Measurements from ENCODE around the gene LIN9.
A peak's percentile ranks its signal among the peaks of the same experiment; 100 is the strongest.
"Not testable (repeated sequence)": the region's sequence is repeated elsewhere in the genome, so short reads cannot be mapped to it uniquely, and the experiment has no call there.

The LIN9 gene

DNA sequence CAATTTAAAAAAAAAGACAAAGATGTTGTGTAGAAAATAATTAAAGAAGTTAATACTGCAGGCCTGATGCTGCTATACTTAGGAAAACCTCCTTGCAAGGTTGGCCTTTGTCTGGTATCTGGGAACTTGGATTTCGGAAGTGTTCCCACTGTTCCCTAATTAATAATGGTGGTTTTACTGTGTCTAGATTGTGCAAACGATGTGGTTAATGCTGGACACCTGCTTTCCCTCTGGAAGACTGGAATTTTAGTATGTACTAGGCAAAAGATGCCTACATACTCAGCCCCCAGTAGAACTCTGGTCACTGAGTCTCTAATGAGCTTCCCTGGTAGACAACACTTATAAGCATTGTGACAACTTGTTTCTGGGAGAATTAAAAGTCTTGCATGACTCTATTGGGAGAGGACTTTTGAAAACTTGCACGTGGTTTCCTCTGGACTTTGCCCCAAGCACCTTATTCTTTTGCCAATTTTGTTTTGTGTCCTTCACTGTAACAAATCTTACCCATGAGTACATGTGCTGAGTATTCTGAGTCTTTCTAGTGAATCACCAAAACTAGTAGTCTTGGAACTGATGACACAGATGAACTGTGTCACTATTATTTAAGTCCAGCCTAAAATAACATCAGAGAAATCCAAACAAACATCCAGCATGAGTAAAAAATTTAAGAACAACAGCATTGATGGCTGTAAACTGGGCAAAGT is 40.4 kb downstream of the LIN9 start:
- no peak for DNase-seq

DNA sequence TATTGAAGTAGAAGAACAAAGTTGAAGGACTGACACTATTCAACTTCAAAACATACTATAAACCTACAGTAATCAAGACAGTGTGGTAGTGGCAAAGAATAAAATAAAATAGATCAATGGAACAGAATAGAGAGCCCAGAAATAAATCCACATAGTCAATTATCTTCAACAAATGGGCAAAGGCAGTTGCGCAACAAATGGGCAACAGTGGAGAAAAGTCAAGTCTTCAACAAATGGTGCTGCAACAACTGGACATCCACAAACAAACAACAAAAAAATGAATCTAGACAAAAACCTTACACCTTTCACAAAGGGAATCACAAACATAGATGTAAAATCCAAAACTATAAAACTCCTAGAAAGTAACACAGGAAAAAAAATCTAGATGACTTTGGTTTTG is 47.1 kb downstream of the LIN9 start:
- no peak for DNase-seq

DNA sequence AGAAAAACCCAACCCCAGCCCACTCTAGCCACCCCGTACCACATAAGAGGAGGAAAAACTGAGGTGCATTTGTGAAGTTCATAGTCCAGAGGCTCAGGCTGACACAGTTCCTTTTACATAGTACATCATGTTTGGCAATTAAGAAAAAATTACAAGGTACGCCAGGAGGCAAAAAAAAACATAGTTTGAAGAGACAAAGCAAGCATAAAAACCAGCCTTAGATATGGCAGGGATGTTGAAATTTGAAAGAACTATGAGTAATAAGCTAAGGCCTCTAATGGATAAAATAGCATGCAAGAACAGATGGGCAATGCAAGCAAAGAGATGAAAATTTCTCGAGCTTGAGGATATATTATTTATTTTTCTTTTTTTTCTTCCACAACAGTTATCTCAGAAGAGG is 53.6 kb downstream of the LIN9 start:
- DNase-seq, result no peak

DNA sequence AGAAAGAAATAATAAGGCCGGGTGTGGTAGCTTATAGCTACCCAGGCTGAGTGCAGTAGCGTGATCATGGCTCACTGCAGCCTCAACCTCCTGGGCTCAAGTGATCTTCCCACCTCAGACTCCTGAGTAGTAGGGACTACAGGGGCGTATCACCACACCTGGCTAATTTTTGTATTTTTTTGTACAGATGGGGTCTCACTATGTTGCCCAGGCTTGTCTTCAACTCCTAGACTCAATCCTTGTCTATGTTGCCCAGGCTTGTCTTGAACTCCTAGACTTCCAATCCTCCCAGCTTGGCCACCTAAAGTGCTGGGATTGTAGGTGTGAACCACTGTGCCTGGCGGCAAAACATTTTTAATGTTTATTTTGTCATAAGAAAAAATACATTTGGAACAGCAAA is 55.0 kb downstream of the LIN9 start:
- no peak for DNase-seq

DNA sequence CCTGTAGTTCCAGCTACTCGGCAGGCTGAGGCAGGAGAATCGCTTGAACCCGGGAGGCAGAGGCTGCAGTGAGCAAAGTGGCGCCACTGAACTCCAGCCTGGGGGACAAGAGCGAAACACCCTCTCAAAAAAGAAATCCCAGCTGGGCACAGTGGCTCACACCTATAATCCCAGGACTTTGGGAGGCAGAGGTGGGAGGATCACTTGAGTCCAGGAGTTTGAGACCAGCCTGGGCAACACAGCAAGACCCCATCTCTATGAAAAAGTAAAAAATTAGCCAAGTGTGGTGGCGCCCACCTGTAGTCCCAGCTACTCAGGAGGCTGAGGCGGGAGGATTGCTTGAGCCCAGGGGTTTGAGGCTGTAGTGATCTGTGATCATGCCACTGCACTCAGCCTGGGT is 56.1 kb downstream of the LIN9 start:
- DNase-seq, result not testable (repeated sequence)

DNA sequence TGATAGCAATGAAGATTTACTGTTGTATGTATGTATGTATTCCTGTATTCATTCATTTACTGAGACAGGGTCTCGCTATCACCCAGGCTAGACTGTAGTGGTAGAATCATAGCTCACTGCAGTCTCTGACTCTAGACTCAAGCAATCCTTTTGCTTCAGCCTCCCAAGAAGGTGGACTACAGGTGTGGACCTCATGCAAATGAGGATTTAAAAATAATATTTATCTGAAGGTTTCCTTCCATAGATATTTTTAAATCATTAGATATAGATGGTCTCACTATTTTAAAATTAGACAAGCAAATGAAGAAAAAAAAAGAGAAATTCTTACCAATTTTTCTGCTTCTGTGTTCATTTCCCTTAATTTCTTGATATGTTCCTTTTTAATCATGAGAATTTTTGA is 58.5 kb downstream of the LIN9 start:
- no peak for DNase-seq

DNA sequence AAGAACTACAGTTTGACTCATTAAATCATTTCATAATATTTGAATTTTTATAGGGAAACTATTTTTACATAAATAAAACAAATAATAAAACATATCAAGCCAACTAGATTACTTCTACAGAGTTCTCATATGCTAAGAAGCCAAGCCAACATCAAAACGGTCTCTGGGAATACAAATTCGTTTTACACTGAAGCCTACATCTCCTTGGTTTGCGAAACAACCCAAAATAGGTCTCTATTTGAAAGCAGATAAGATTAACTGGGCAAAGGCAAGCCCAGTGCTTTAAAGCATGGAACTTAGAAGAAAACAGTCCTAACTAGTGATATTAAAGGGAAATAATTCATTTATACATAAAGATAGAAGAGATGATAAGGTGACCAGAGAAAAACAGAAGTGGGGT is 60.2 kb downstream of the LIN9 start:
- DNase-seq, result no peak

DNA sequence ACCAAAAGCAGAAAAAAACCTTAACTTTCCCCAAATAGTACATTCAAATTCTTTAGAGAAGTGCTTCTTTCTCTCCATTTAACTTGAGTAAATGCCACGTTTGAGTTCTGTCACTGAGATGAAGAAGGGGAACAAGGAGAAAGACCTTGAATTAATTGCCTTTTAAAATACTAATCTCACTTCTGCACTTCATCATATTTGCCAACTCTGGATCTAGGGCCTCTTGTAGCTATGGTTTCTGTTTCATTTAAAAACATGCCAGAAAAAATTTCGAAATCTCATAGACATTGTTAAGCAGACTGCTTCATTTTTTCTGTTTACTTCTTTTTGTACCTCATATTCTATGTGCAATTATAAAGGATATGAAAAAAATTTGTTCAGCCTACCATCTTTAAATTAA is 60.9 kb downstream of the LIN9 start:
- no peak for DNase-seq

DNA sequence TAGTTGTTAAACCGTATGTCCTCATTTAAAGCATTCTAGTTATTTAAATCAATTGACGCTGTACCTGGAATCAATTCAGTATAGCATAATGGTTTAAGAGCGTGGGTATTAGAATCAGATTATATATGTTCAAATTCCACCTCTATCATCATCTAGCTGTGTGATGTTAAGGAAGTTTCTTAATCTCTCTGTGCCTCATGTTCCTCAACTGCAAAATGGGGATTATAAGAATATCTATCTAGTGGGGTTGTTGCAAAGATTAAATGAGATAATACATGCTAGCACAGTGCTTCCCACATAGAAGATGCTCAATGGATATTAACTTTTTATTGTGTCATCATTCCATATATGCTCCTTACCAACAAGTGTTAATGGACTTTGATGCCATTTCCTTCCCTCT is 69.5 kb downstream of the LIN9 start:
- DNase-seq, result no peak

DNA sequence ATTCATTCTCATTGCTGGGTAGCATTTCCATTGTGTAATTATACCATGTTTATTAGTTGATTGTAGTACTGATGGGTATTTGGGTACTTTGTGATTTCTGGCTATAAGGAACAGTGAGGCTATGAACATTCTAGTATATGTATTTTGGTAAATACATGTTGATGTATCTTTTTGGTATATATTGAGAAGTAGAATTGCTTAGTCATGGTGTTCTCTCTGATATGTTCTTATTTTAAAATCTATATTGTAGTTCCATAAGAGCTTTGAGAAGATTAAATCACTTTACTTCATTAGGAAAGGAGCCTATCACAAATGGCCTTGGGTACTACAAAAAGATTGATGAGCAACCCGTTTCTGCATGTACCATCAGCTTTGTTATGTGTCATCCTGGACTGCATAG is 72.1 kb downstream of the LIN9 start:
- no peak for DNase-seq

DNA sequence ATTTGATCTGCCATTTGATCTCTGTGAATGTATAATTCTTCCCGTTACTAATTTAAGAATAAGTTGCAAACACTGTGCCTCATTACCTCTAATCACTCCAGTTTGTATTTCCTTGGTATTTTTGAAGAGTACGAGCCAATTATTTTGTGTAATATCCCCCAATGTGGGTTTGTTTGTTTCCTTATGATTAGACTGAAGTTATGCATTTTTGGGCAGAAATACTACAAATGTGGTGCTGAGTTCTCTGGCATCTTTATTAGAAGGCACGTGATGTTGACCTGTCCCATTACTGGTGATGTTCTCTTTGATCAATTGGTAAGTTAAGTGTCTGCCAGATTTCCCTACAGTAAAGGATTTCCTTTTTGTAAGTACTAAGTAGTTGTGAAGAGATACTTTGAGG is 75.2 kb downstream of the LIN9 start:
- no peak for DNase-seq

DNA sequence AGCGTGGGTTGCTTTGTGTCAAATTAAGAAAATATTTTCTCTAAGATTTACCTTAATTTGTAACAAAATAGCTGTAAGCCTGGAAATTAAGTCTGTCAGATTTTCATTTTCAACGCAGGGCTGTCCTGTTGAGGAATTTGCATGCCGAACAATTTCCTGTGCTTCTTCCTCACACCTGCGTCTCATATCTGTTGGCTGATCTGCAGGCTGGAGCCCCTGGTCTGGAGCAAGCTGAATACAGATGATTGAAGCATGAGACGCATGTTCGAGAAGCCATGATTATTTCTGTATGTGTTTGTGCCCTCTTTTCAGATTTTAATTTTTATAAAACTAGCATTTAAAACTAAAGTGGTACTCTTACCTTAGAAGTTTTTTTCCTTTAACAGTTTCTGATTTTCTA is 75.7 kb downstream of the LIN9 start:
- DNase-seq, result no peak

DNA sequence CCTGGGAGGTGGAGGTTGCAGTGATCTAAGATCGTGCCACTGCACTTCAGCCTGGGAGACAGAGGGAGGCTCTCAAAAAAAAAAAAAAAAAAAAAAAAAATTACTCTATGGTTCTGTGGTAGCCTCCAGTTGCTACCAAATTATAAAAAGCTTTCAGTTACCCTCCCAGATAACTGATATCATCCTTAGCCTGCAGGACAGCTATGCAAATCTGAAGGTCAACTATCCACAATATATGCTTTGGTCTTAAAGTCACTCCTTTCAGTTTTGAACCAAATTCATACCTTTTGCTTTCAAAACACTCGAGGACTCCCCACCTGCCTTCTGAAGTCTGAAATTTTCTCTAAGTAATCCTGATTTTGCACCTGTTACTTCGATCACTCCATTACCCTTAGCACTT is 82.4 kb downstream of the LIN9 start:
- no peak for DNase-seq

DNA sequence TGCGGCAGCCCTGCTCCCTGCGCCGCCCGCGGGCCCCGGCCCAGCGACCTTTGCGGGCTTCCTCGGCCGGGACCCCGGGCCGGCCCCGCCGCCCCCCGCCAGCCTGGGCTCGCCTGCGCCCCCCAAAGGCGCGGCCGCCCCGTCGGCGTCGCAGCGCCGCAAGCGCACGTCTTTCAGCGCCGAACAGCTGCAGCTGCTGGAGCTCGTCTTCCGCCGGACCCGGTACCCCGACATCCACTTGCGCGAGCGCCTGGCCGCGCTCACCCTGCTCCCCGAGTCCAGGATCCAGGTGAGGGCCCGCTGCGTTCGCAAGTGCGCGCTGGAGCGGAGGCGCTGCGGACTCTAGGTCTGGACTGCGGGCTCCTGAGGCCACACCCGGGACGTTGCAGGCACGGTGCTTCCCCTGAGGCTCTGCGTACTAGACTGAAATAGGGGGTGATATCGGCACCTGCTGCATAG is 85.1 kb downstream of the LIN9 start:
- no peak for DNase-seq

DNA sequence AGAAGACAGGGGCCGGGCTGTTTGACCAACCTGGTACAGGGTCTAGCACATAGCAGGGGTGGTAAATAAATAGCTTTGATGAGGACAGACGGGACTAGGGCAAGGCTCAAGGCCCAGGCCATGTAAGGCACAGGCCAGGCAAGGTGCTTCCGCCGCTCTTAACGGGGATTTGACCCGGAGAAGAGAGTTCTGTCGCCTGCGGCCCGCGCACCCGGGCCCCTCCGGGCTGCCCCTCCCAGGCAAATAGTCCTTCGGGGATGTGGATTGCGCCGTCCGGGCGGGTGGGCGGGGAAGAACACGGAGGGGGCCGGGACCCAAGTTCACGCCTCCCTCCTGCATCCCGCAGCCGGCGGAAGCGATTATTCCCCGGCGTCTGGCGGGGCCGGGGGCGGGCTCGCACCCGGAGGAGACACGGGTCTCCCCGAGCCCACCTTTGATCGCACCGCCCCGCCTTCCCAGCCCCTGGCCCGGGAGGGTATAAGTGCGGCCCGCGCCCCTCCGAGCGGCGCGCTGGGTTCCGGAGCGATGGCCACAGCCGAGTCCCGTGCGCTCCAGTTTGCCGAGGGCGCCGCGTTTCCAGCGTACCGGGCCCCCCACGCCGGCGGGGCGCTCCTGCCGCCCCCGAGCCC is 85.7 kb downstream of the LIN9 start, which contains the start of gene MIXL1:
TSS of gene MIXL1 (plus strand) at position 508 of the 629 bp plus-strand sequence. CDS start at position 526, 18 bp downstream.
- DNase-seq, result no peak

DNA sequence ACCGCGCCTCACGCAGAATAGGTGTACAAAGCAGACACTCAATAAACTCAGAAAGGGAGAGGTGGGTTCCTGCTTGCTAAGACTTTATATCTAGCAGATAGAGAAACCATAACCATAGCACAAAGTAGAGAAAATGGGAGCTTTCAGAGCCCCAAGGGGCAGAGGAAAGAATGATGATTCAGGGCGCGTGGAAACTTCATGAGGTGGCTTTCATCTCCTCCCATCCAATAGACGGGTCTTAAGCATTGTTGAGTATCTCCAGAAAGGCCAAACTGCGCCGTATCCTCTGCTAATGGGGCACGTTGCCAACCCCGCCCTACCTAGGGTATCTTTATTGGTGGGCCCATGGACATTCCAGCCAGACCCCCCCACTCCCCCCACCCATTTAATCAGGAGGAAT is 86.3 kb downstream of the LIN9 start:
- peak in 1 of 2 experiments; percentile 4 for DNase-seq

DNA sequence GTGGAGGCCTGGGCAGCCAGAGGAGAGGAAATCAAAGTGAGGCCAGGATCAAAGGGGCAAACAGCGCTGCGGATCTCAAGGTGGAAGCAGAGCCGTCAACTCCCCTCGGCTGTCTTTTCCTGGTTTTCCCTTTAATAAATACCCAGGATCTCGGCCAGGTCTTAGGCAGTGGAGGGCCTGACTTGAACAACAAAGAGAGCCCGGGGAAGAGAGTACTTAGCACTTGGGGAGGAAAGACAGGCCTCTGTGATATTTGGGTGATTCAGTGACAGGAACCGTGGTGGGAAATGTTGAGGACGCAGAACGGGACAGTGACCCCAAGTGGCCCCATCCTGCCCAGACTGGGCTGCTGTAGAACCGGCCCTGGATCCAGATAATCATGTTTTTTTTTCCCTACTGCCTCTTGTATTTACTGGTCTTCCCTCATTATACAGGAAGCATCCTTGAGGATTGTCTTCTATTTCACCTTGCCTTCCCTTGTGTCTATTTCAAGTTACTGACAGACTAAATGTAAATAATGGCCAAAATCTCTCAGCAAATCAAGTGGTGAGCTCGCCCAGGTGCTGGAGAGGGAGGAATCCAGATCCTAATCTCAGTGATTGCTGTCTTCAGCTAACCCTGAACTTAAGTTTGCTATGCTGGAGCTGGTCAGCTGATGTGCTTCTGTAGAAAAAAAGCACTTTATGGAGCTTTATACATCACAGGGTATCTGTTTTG is 88.3 kb downstream of the LIN9 start:
- DNase-seq, result no peak

DNA sequence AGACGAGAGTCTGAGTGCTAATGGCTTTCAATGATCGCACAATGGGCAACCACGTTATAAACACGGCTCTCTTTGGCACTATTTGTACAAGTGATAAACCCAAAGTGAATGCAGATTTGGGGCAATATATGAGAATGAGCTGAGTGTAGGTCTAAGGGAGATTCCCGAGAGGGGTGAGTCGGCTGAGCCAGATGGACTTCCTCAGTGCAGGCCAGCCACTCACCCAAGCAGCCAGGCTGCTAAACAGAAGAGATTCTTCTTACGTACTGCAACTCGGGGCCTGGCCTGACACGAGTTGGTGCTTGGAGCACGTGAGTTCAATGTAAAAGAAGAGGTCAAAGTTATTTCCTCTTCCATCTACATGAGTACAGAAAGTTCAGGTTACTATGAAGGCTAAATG is 91.7 kb downstream of the LIN9 start:
- DNase-seq, result no peak

DNA sequence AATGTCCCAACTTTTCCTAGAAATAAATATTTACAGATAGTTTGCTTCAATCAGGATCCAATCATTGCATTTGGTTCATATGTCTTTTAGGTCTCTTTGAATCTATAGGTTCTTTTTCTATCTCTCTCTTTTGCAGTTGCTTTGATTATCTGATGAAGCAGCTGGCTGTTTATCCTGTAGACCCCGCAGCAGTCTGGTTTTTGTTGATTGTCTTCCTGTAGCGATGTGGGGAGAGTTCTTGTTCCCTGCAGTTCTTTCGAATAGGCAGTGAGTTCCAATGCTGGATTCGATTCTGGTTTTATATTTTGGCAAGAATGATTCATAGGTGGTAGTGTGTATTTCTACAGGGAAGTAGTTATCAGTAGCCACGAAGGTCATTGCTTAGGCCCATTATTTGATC is 92.9 kb downstream of the LIN9 start:
- no peak for DNase-seq

DNA sequence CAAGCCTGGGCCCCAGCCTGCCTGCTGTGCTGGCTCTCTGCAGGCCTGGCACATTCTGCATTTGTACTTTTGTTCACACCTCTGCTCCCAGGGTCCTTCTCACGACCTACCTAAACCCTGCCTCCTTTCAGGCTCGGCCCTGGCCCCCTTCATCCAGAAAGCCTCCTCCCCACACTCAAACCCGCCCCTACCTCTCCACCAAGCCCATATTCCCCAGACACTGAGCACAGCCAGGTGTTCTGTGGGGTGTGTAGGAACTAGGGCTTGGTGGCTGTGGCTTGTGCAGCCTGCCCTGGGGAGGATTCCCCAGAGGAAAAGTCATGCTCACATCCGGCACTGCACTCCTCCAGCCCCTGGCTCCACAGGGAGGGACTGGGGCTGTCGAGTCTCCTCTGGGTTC is 93.7 kb downstream of the LIN9 start:
- DNase-seq, result no peak

DNA sequence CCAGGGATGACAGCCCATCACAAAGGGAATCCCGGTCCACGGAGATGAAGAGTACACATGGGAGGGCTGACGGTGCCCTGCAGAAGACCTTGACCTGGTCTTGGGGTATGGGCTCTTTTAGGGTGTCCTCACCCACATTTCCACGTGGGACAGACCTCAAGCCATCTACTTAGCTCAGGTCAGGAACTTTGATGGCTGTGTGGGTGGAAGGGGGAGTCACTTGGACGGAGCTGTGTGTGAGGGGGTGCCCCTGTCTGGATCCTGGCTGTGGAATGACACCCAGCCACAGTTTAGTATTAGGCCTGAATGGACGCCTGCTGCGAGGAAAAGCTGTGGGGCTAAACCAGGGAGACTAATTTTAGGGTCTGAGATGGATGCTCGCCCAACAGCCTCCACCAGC is 96.4 kb downstream of the LIN9 start:
- DNase-seq, result no peak

DNA sequence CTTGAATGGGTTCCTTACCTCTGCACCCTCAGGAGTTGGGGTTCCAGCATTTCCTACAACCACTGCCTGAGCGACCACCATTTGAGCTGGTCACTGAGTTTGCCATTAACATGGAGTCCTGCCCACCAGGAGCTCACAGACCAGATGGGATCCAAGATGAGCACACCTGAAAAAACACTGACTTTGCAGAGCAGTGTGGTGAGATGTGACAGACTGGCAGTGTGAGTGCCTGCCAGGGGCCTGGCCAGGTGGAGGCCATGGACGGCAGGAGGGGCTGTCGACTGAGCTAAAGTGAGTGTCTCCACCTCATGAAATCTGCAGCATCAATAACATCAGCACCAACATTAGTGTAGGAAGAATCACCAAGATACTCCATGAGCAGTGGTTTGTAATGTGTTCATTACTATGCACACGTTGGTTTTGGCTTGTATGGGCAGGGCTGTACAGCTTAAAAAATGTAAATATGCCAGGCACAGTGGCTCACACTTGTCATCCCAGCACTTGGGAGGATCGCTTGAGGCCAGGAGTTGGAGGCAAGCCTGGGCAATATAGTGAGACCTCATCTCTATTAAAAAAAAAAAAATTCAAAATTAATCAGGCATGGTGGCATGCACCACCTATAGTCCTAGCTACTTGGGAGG is 97.7 kb downstream of the LIN9 start:
- DNase-seq, result no peak

DNA sequence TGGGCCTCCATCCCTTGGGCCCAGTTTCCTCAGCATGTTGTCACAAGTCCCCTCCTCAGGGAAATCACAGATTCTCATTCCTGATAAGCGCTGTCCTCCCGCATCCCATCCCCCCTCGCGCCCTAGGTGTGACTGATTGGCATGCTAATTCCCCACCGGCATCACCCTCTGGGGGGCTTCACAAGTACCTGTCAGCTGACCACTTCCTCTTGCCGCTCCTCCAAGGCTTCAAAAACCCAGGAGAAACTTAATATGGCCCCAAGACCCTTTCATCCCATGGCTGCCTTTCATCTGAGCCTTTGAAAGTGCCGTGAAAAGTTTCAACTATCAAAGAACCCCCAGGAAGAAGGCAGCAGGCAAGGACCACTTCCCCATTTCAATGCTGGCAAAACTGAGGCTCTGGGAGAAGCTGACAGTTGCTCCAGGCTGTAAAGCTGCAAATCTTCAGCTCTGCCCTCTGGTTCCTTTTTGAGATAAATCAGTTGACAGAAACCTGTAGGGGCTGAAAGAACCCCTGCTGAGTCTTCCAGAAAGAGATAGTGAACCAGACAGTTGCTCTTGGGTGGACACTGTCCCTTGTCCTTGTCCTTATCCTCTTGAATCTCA is 98.3 kb downstream of the LIN9 start:
- no peak for DNase-seq
